WTC11 (cell line): ENCODE measurements around the gene IL1RAP.

Experiments used
- ATF6 ChIP-seq: sonication (generic); formaldehyde crosslinking; IDR thresholded peaks from 2 replicates; pipeline ENCODE4 v1.8.1; 2023; ENCODE audit warnings: mild to moderate bottlenecking, missing genetic modification reagents
- CTCF ChIP-seq: fragments of 200-600 bp; IDR thresholded peaks from 2 replicates; pipeline ENCODE4 v1.8.0; 2022; ENCODE audit warnings: antibody characterized with exemption
- FOXJ3 ChIP-seq: sonication (generic); formaldehyde crosslinking; IDR thresholded peaks from 2 replicates; pipeline ENCODE4 v1.9.0; 2021; ENCODE audit warnings: missing genetic modification reagents, mild to moderate bottlenecking, borderline replicate concordance
- FOXP4 ChIP-seq: sonication (generic); formaldehyde crosslinking; IDR thresholded peaks from 2 replicates; pipeline ENCODE4 v1.8.0; 2022; ENCODE audit warnings: mild to moderate bottlenecking, missing genetic modification reagents
- KAT7 ChIP-seq: sonication (generic); formaldehyde crosslinking; IDR thresholded peaks from 2 replicates; pipeline ENCODE4 v1.8.1; 2023; ENCODE audit warnings: missing genetic modification reagents, mild to moderate bottlenecking, borderline replicate concordance
- NR1H2 ChIP-seq: sonication (generic); formaldehyde crosslinking; IDR thresholded peaks from 2 replicates; pipeline ENCODE4 v1.9.0; 2021; ENCODE audit warnings: mild to moderate bottlenecking, moderate library complexity, missing genetic modification reagents
- TEAD4 ChIP-seq: sonication (generic); formaldehyde crosslinking; IDR thresholded peaks from 2 replicates; pipeline ENCODE4 v1.8.0; 2022; ENCODE audit warnings: mild to moderate bottlenecking, missing genetic modification reagents
- USF1 ChIP-seq: sonication (generic); formaldehyde crosslinking; IDR thresholded peaks from 2 replicates; pipeline ENCODE4 v1.8.0; 2022; ENCODE audit warnings: mild to moderate bottlenecking, missing genetic modification reagents
- ZNF532 ChIP-seq: fragments of 250-450 bp; sonication (Bioruptor Pico); IDR thresholded peaks from 2 replicates; pipeline ENCODE4 v1.9.0; 2021; ENCODE audit warnings: mild to moderate bottlenecking, borderline replicate concordance
- TF ChIP-seq, protein P1 (sequence below): sonication (generic); formaldehyde crosslinking; IDR thresholded peaks from 2 replicates; pipeline ENCODE4 v1.8.1; 2022; ENCODE audit warnings: low read depth, mild to moderate bottlenecking, moderate library complexity, missing genetic modification reagents, borderline replicate concordance
- TF ChIP-seq, protein P2 (sequence below): sonication (generic); formaldehyde crosslinking; IDR thresholded peaks from 2 replicates; pipeline ENCODE4 v1.8.1; 2023; ENCODE audit warnings: mild to moderate bottlenecking, missing genetic modification reagents, moderate library complexity
- TF ChIP-seq, protein P3 (sequence below): sonication (generic); formaldehyde crosslinking; IDR thresholded peaks from 2 replicates; pipeline ENCODE4 v1.8.0; 2022; ENCODE audit warnings: mild to moderate bottlenecking, missing genetic modification reagents

- TF ChIP-seq KAT7 (no peak), TEAD4 (no peak), FOXP4 (CRISPR knock-in tag) (no peak), ZNF532 (CRISPR knock-in tag) (no peak), CTCF (no peak), NR1H2 (CRISPR knock-in tag) (no peak), FOXJ3 (no peak), USF1 (CRISPR knock-in tag) (no peak), ATF6 (no peak)
- TF ChIP-seq, protein P1, sequence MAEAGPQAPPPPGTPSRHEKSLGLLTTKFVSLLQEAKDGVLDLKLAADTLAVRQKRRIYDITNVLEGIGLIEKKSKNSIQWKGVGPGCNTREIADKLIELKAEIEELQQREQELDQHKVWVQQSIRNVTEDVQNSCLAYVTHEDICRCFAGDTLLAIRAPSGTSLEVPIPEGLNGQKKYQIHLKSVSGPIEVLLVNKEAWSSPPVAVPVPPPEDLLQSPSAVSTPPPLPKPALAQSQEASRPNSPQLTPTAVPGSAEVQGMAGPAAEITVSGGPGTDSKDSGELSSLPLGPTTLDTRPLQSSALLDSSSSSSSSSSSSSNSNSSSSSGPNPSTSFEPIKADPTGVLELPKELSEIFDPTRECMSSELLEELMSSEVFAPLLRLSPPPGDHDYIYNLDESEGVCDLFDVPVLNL (CRISPR knock-in tag) = no peak
- TF ChIP-seq, protein P2, sequence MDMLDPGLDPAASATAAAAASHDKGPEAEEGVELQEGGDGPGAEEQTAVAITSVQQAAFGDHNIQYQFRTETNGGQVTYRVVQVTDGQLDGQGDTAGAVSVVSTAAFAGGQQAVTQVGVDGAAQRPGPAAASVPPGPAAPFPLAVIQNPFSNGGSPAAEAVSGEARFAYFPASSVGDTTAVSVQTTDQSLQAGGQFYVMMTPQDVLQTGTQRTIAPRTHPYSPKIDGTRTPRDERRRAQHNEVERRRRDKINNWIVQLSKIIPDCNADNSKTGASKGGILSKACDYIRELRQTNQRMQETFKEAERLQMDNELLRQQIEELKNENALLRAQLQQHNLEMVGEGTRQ (CRISPR knock-in tag) = no peak
- TF ChIP-seq, protein P3, sequence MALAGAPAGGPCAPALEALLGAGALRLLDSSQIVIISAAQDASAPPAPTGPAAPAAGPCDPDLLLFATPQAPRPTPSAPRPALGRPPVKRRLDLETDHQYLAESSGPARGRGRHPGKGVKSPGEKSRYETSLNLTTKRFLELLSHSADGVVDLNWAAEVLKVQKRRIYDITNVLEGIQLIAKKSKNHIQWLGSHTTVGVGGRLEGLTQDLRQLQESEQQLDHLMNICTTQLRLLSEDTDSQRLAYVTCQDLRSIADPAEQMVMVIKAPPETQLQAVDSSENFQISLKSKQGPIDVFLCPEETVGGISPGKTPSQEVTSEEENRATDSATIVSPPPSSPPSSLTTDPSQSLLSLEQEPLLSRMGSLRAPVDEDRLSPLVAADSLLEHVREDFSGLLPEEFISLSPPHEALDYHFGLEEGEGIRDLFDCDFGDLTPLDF (CRISPR knock-in tag) = no peak
Measured at GRCh38 chr3:190499122-190499521, 14.8 kb upstream of the IL1RAP start.
